Activated B cell treated with CpG ODN at 0.5 μM for 24 hours (primary cell): ENCODE measurements around the gene GMCL2. TPM values are rescaled to one million over a fixed set of nuclear protein-coding genes. Genes with fewer than 3 reads are reported as not detected.
A peak's percentile ranks its signal among the peaks of the same experiment; 100 is the strongest.

Experiments
- ATAC-seq: fragments of 200-7000 bp; cut with Tn5 transposase; one replicate; pipeline ENCODE4 v1.10.0; 2021; ENCODE audit warnings: low read depth, mild to moderate bottlenecking, moderate library complexity
- CTCF ChIA-PET: fragments of 350-600 bp; sonication (Branson Sonifier 250); formaldehyde crosslinking; loops from one replicate; lab custom pipeline; 2021; ENCODE audit warnings: antibody characterized with exemption; lab: Charles Lee
- POLR2A ChIA-PET: fragments of 350-600 bp; sonication (Branson Sonifier 250); formaldehyde crosslinking; loops from one replicate; lab custom pipeline; 2021; ENCODE audit warnings: antibody characterized with exemption; lab: Charles Lee
- DNase-seq: peaks from one replicate; pipeline ENCODE4 v3.0.0; 2022
- H3K27ac Mint-ChIP-seq: one replicate; pipeline ENCODE4 v1.8.0; 2020; ENCODE audit warnings: mixed read lengths
- H3K27me3 Mint-ChIP-seq: one replicate; pipeline ENCODE4 v1.8.0; 2021; ENCODE audit warnings: mixed read lengths
- H3K36me3 Mint-ChIP-seq: one replicate; pipeline ENCODE4 v1.8.0; 2021; ENCODE audit warnings: low read depth, mixed read lengths
- H3K4me1 Mint-ChIP-seq: one replicate; pipeline ENCODE4 v1.8.0; 2021; ENCODE audit warnings: mixed read lengths
- H3K4me3 Mint-ChIP-seq: one replicate; pipeline ENCODE4 v1.8.0; 2020; ENCODE audit warnings: mild to moderate bottlenecking, mixed read lengths
- H3K9me3 Mint-ChIP-seq: one replicate; pipeline ENCODE4 v1.8.0; 2020; ENCODE audit warnings: mixed read lengths
- intact Hi-C: fragments of 100-400 bp; cut with micrococcal nuclease; formaldehyde crosslinking; loops from one replicate; pipeline ENCODE4 v1.15.1; 2024
- total RNA-seq: library from RNA; stranded (reverse); gene quantifications from 2 replicates; pipeline ENCODE4 v1.2.3, GENCODE V29; 2022
- TF ChIP-seq, protein P1 (sequence below): fragments of 200-600 bp; IDR thresholded peaks from one replicate; pipeline ENCODE4 v1.8.0; 2022; ENCODE audit warnings: antibody characterized with exemption, mild to moderate bottlenecking

The GMCL2 gene
- total RNA-seq, 1 donor from 2014 or later, result not detected

DNA sequence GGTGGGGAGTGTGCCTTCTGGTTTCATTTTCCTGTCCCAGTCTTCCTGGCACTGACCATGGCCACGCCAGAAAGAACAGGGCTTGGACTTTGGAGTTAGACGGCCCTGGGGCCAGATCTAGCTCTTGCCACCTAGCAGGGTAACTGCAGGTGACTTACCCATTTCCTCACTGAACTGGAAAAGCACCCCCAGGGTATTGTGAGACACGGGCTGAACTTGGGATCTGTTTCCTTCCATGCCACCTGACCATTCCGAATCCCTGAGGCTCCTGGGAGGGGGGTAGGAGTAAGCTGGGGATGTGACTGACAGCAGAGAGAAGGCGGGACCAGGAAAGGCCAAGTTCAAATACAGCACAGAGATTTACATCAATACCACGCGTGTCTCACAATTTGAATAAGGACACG is 26.6 kb upstream of the GMCL2 start:
- ChIA-PET CTCF (no interaction called here), POLR2A (interaction anchor here (0.6 to 1.8 kb wide), 2 partner anchors 9 to 20 kb away, joined by 3 to 6 read pairs; partner anchors contain the start of gene HNRNPAB)
- ATAC-seq (no peak), DNase-seq (no peak)
- intact Hi-C loops, result no loop called here
- H3K36me3 Mint-ChIP-seq, result peaks cover 88% of the 10 kb centered on the region
- no peaks in the 10 kb centered on the region for H3K9me3 Mint-ChIP-seq
- no peaks in the 10 kb centered on the region for H3K27me3 Mint-ChIP-seq
- H3K27ac Mint-ChIP-seq, result no peak overlapping the region
- TF ChIP-seq, protein P1, sequence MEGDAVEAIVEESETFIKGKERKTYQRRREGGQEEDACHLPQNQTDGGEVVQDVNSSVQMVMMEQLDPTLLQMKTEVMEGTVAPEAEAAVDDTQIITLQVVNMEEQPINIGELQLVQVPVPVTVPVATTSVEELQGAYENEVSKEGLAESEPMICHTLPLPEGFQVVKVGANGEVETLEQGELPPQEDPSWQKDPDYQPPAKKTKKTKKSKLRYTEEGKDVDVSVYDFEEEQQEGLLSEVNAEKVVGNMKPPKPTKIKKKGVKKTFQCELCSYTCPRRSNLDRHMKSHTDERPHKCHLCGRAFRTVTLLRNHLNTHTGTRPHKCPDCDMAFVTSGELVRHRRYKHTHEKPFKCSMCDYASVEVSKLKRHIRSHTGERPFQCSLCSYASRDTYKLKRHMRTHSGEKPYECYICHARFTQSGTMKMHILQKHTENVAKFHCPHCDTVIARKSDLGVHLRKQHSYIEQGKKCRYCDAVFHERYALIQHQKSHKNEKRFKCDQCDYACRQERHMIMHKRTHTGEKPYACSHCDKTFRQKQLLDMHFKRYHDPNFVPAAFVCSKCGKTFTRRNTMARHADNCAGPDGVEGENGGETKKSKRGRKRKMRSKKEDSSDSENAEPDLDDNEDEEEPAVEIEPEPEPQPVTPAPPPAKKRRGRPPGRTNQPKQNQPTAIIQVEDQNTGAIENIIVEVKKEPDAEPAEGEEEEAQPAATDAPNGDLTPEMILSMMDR, result no peak
- H3K4me1 Mint-ChIP-seq, result peaks cover 13% of the 10 kb centered on the region
- H3K4me3 Mint-ChIP-seq, result no peak overlapping the region

DNA sequence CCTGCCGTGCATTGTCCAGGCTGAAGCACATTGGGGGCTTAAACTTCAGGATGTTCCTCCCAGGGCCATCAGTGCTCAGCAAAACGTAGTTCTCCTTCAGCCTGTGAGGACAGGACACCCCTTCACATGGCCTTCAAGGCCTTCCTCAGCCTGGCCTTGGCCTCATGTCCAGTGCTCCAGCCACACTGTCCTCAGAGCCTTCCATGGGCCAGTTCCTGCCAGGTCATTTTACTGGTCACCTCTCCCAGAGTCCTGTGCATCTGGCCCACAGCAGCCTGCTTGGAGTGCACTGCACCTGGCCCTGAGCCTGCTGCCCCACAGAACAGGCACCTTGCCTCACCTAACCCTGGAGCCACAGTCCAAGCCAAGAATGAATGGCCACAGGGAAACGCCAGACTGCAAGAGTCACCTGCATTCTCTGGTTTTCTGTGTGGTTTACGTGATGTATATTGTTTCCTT is 25.9 kb upstream of the GMCL2 start:
- H3K4me3 Mint-ChIP-seq, result no peak overlapping the region
- peak overlapping the region; percentile 24 for H3K27ac Mint-ChIP-seq
- intact Hi-C loops, result no loop called here
- DNase-seq (no peak), ATAC-seq (no peak)
- no peaks in the 10 kb centered on the region for H3K27me3 Mint-ChIP-seq
- H3K36me3 Mint-ChIP-seq, result peaks cover 90% of the 10 kb centered on the region
- TF ChIP-seq, protein P1, result no peak
- ChIA-PET POLR2A (interaction anchor here (1.8 kb wide), 1 partner anchor 9 kb away, joined by 6 read pairs; the partner anchor contains the start of gene HNRNPAB), CTCF (no interaction called here)
- no peaks in the 10 kb centered on the region for H3K9me3 Mint-ChIP-seq
- peaks cover 15% of the 10 kb centered on the region for H3K4me1 Mint-ChIP-seq

DNA sequence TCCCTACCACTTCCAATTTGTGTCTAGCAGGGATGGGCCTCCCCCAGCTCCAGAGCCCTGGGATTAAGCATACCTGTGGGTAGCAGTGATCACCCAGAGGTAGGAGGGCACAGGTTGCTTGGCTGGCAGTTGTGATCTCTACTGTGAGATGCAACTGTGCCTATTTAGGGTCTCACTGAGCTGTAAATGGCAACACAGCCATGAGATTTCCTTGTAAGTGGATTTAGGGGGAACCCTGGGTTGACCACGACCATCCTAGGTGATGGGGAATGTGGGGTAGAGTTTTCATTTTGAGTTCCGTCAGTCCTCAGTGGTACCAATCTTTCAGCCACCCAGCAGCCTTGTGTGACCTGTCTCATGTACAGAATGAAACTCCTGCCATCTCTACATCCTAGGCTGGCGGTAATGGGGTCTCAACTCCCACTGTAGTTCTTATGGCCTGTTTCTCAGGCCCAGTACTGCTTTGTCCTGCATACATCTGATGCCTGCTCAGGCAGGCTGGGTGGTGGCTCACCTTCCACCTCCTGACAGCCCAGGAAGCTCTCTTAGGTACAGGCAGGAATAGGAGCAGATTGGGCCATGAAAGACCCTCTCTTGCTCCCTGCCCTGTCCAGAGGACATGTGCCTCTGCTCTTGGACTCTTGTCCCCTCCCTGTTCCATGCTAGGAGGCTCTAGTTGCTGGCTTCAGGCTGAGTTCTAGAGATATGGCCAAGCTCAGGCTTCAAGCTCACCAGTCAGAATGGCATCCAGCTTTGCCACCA is 25.3 kb upstream of the GMCL2 start:
- ChIA-PET POLR2A (interaction anchor here (1.8 kb wide), 1 partner anchor 8 kb away, joined by 6 read pairs; the partner anchor contains the start of gene HNRNPAB), CTCF (no interaction called here)
- intact Hi-C loops, result no loop called here
- no peak overlapping the region for H3K4me3 Mint-ChIP-seq
- H3K27ac Mint-ChIP-seq, result no peak overlapping the region
- no peaks in the 10 kb centered on the region for H3K9me3 Mint-ChIP-seq
- H3K27me3 Mint-ChIP-seq, result no peaks in the 10 kb centered on the region
- peaks cover 93% of the 10 kb centered on the region for H3K36me3 Mint-ChIP-seq
- TF ChIP-seq, protein P1, result no peak
- ATAC-seq (no peak), DNase-seq (no peak)
- H3K4me1 Mint-ChIP-seq, result peaks cover 19% of the 10 kb centered on the region

DNA sequence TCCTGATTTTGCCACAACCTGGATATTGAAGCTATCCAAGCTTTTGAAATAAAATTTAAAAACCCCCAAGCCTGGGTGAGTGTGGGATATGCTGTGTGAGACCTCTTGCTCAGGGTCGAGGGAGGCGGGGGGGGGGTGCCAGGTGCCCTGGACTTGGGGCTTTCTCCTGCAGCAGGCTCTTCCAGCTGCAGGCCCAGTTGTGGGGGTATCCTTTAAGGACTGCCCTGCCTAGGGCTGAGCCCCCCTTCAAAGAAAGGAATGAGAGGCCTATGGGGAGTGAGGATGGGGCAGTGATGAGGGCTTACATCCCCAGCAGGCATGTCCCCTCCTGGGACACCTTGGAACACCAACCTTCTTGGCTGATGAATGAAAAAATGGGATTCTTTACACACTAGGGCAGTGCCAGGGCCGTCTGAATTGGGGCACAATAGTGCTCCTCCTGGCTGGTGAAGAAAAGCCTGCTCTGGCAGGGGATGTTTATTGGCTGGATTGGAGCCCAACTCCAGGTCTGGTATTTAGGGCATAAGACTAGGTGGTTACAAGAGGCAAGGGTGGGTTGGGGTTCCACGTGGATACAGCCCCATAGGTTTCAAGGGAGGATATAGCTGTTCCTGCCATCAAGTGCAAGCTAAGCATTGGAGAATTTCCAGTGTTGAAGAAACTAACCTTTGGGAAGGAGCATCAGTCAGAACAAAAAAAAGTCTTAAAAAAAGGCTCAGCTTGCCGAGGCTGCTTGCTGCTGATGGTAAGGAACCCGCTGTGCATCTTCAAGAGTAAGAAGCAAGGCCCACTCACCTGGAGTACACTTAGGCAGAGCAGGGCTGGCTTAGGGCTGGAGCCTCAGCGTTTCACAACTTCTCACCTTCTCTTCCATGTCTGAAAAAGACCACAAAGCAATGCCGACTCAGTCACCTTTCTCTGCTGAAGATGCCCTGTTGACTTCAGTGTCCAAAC is 24.2 kb upstream of the GMCL2 start:
- intact Hi-C loops, result no loop called here
- Mint-ChIP-seq H3K36me3 (peaks cover 95% of the 10 kb centered on the region), H3K4me1 (peaks cover 23% of the 10 kb centered on the region), H3K27me3 (no peaks in the 10 kb centered on the region), H3K27ac (no peak overlapping the region), H3K4me3 (no peak overlapping the region), H3K9me3 (no peaks in the 10 kb centered on the region)
- POLR2A ChIA-PET, result interaction anchor here (0.7 to 0.9 kb wide), 2 partner anchors 15 to 21 kb away, joined by 5 read pairs; partner anchors contain the start of gene PHYKPL
- no peak for DNase-seq
- no peak for ATAC-seq
- CTCF ChIA-PET, result no interaction called here
- TF ChIP-seq, protein P1, result no peak
